GM12801 (cell line): ENCODE measurements around the gene CAT.

Experiments used
- CTCF ChIP-seq: IDR thresholded peaks from one replicate; pipeline ENCODE4 v1.5.1; 2011; ENCODE audit warnings: control low read depth; ENCODE audit not compliant: insufficient read length; ENCODE audit errors: extremely low read depth

CAT gene

GRCh38 chr11:34478845-34479663, 40.3 kb downstream of the CAT start:
- no peak for TF ChIP-seq CTCF

GRCh38 chr11:34480314-34480713, 41.6 kb downstream of the CAT start:
- no peak for TF ChIP-seq CTCF

DNA sequence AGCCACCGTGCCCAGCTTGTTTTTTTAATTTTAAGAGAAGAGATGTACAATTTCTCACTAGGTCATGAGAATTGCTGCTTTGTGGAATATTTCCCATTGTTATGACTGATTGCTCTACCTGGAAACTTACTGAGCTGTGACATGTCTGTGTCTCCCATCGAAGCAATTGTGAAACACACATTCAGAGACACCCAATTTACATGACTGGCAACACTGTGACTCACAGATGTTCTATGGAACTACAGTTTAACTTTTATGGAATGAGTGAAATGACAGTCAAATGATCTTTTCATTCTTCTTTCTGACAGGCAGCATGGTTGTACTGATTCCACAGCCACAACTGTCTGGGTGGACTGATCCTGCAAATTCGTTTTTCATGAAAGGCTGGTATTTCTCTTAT, 42.6 kb downstream of the CAT start:
- no peak for TF ChIP-seq CTCF

- TF ChIP-seq CTCF: no peak
Measured at GRCh38 chr11:34483106-34483874, 44.6 kb downstream of the CAT start.

GRCh38 chr11:34487430-34487829, 48.7 kb downstream of the CAT start:
- no peak for TF ChIP-seq CTCF

DNA sequence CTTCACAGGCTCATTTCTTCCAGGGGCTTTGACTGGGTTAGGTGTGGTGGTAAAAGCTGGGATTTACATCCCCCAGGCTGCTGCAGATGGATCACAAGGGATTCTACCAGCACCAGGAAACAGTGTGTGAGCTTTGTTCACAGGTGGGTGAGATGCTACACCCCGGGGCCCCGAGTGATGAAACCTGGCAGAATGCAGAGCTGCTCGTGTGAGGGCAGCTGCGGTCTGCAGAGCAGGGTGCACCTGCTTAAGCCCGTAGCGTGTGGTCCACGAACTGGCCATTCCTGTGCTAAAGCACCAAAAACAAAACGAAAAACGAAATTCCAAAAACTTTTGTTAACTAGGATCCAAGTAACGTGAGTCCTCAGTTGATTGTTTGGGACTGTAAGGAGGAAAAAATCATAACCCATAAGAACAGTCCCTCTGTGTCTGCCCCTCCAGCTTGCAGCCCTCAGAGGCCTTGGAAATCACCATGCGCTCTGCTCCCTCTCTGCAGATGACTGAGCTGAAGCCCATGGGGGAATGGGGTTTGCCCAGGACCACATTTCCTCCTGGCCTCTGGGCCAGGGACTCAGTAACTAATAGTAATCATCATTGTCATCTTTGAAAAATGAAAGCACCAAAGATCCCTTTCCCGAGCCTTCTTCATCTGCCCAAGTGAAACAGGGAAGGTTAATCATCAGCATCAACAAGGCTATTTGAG, 50.3 kb downstream of the CAT start:
- TF ChIP-seq CTCF: no peak

DNA sequence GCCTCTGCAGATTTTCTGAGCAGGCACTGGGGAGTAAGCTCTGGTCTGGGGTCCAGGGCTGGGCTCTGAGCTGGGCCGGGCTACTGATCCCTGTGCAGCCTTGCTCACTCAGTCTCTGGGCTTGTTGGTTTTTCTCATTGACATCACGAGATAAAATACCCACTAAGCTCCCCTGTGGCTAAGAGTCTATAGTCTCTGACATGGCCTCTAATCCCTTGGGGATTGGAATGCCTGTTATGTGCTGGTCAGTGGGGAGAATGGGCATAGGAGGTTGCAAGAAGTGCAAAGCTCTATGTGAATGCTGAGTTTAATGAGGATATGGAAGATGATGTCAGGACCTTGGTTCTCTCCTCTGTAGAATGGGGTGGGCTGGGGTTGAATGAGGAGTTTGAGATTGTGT, 51.6 kb downstream of the CAT start:
- TF ChIP-seq CTCF: no peak
